OCI-LY1 (cell line): ENCODE measurements around the gene WIPF1.

Experiments
- EZH2 ChIP-seq: fragments of 200-600 bp; sonication (generic), shearing (Covaris generic); IDR thresholded peaks from 2 replicates; pipeline ENCODE4 v1.8.0; 2017; ENCODE audit warnings: borderline replicate concordance, mixed run types, mild to moderate bottlenecking, antibody characterized with exemption, low read length, moderate library complexity, mixed read lengths
- TF ChIP-seq, protein P1 (sequence below): fragments of 200-600 bp; sonication (generic), shearing (Covaris generic); IDR thresholded peaks from 2 replicates; pipeline ENCODE4 v1.5.1; 2017; ENCODE audit warnings: mild to moderate bottlenecking, antibody characterized with exemption, low read length, moderate library complexity, mixed read lengths

GRCh38 chr2:174568425-174568824, 29.2 kb downstream of the WIPF1 start:
- TF ChIP-seq, protein P1, sequence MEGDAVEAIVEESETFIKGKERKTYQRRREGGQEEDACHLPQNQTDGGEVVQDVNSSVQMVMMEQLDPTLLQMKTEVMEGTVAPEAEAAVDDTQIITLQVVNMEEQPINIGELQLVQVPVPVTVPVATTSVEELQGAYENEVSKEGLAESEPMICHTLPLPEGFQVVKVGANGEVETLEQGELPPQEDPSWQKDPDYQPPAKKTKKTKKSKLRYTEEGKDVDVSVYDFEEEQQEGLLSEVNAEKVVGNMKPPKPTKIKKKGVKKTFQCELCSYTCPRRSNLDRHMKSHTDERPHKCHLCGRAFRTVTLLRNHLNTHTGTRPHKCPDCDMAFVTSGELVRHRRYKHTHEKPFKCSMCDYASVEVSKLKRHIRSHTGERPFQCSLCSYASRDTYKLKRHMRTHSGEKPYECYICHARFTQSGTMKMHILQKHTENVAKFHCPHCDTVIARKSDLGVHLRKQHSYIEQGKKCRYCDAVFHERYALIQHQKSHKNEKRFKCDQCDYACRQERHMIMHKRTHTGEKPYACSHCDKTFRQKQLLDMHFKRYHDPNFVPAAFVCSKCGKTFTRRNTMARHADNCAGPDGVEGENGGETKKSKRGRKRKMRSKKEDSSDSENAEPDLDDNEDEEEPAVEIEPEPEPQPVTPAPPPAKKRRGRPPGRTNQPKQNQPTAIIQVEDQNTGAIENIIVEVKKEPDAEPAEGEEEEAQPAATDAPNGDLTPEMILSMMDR: no peak
- TF ChIP-seq EZH2: no peak
